GM21737 (cell line): ENCODE results near the gene BAG5.

Source experiments
- ATAC-seq: cut with Tn5 transposase; IDR thresholded peaks from one replicate; pipeline ENCODE4 v1.9.1; 2021; ENCODE audit warnings: mild to moderate bottlenecking, moderate library complexity; ENCODE audit not compliant: unreplicated experiment

Gene BAG5

DNA sequence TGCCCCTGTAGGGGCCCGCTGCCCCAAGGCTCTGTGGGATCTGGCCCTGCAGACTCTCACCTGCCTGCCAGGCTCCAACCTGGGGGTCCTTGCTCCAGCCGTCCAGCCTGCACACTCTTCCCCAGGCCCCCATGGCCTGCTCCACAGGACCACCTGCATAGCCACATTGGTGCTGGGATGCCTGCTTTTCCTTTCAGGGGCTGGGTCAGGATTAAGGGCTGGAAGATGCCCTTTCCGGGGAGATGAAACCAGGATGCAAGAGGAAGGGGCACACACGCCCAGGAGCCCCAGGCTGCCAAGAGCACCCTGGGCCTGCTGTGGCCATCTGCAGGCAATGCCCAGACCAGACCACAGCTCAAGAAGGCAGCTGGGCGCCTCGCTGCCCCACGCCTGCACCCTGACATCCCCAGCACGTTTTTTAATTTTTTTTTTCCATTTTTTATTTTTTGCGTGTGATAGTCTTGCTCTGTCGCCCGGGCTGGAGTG, 15.0 kb downstream of the BAG5 start:
- ATAC-seq = no peak

DNA sequence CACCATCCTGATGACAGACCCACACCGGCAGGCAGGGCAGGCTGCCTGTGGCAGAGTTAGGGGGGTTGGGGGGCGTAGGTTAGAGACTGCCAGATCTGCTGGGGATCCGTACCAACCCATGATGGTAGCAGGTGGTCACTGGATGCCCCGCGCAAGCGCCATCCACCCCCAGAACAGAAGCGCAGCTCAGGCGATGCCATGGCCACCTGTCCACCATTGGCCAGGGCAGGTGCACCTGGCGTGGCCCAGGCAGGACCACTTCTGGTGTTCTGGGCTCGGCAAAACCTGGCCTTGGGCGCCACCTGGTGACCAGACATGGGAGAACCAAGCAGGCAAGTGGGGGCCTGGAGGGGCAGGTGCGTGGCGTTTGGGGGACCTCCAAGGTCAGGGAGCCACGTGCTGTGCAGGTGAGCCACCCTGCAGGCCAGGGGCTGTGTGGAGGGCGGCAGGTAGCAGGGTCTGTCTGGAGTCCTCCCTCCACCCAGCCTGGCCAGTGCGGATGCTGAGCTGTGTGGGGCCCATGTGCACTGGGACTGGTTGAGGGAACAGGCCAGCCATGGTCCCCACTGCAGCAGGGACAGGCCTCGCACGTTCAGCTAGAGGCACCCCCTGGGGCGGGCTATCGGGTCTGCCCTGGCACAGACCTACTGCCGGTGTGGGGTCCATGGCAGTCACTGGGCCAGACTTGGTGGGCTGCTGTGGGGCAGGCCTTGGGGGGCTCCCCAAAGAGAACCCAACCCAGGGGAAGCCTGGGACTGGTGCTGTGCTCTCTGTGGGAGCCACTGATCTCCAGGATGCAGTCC, 15.6 kb downstream of the BAG5 start:
- ATAC-seq = no peak

DNA sequence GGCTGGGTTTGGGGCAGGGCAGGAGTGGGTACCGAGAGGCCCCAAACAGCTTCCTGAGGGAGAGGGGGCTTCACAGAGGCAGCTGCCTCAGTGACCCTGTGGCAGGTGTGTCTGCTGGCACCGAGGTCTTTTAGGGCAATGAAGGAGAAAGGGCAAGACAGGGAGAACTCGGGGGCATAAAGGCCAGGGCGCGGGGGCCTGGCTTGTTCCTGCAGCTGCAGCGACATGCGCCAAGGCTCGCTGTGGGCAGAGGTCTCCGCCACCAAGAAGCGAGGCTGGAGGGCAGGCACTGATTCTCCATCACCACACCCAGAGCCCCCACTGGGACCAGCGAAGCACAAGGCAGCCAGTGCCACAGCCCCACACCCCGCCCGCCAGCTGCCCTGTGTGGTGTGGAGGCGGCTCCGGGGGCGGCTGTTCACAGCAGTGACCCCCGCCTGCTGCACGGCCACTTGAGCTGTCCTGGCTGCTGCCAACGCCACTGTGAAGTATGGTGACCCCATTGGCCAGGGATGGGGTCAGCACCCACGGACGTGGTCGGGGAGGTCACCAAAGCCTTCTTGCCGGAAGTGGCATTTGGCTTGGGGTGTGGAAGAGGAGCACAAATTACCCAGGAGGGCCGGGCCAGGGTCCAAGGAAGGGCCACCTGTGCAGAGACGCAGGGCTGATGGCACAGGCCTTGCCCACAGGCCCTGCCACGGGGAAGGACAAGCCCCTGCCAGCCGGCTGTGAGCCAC, 16.4 kb downstream of the BAG5 start:
- no peak for ATAC-seq

DNA sequence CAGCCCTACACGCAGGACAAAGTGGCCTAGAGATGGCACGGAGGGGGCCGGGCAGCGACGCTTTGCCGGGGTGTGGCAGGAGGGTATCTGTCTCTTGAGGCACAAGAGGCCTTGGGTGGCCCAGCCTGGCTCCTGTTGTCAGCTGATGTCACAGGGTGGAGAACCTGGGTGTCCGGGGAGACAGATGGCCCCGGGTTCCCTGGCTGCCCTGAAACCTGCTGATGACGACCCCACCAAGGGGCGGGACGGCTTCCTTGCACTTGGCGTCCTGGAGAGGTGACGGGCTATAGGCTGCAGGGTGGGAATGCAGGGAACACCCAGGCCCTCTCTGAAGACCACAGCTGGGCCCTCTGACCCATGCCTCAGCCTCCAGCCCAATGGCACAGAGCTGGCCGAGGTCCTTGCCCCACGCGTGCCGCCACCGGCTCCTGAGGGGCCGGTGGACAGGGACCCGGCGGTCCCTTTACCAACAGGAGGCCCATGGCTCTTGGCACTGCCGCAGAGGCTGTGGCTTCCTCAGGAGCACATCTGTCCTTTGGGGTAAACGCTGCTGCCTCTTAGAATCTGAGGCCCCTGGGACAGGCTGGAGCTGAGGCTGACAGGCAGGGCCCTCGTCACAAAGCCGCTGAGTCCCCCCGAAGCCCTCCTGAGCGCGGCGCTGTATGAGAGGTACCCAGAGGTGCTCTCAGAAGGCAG, 17.1 kb downstream of the BAG5 start:
- ATAC-seq = no peak

DNA sequence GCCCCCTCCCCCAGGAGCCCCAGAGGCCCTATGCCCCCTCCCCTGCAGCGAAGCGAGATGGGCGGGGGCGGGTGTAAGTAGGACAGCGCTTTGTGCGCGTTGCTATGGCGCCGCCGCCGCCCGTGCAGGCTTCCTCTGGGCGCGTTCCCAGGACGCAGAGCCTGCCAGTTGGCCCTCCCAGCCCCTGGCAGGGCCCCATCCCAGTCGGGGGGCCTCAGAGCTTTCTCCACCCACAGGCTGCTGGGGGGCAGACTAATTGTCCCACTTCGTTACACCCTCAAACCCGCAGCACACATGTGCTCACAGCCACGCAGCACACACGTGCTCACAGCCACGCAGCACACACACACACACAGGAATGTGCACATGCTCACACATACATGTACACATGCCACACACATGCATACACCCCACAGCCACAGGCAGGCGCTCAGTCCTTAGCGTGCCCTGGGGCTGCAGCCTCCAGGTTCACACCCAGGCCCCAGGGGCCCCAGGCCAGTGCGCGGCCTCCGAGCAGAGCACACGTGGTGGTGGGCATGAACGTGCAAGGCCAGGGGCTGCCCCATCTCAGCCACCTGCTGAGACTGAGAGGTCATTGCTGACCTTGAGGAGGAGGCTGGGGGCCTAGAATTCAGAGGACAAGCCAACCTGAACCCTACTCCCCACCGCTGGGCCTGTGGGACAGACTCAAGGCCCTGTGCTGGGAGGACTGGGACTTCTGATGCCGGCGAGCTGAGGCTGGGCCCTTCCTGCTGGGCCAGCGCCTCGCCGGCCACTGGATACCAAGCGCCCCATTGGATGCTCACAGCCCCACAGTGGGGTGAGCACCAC, 17.9 kb downstream of the BAG5 start:
- ATAC-seq = no peak

DNA sequence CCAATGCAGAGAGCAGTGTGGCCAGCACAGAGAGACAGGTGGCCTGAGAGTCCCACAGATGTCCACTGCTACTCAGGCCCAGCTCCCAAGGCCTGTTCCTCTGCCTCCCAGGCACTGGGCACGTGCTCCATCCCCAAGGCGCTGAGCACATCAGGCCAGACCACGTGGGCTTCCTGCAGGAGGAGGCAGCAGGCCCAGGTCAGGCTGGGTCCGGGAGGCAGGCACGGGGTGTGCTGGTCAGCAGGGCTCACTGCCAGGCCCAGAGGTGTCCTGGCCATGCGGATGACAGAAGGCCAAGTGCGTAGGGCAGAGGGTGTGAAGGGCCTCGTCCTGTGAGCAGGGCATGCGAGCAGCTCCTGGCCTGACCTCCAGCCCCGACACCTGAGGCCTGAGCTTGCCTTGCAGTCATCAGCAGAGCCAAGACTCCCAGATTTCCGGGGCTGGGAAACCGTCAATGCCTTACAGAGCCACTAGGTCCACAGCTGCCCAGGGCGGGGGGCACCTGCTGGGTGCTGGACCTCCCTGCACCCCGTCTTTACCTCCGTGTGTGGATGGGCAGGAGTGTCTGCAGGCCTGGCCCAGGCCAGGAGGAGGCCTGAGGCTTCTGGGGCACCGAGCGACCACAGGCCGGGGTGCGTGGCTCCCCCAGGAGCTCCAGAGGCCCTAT, 18.6 kb downstream of the BAG5 start:
- no peak for ATAC-seq

DNA sequence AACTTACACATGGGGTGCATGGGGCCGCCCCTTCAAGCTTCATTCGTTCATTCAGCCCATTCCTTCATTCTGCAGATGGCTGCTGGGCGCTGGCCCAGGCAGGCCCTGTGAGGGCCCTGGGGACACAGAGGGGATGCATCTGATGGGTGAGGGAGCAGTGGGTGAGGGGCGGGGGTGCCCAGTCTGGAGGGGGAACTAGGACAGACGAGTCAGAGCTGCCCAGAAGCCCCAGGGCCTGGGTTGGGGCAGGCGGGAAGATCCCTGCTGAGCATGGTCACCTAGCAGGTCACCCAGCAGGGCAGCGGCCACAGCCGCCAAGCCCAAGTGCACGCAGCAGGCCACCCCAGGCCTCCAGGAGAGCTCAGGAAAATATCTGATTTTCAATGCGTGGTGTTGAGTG, 19.3 kb downstream of the BAG5 start:
- ATAC-seq = no peak

DNA sequence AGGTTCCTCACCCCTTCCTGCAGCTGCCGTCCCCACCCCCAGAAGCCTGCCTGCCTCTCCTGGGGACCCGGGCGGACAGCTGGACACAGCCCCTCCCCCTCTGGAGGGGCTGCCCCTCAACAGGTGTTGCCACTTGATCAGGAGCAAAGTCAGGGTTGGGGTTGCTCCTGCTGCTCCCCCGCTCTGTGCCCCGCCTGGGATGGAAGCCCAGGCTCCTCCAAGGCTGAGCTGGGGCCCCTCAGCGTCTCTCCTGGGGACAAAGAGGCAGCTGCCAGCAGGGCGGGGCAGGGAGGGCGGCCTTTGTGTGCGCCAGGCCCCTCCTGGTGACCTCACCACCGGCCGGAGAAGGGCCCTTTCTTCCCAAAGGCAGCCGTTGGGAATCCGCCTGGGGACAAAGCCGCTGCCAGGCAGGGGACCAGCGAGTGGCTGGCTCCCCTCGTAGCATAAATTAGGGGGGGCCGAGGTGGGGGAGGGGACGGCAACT, 19.8 kb downstream of the BAG5 start:
- no peak for ATAC-seq

DNA sequence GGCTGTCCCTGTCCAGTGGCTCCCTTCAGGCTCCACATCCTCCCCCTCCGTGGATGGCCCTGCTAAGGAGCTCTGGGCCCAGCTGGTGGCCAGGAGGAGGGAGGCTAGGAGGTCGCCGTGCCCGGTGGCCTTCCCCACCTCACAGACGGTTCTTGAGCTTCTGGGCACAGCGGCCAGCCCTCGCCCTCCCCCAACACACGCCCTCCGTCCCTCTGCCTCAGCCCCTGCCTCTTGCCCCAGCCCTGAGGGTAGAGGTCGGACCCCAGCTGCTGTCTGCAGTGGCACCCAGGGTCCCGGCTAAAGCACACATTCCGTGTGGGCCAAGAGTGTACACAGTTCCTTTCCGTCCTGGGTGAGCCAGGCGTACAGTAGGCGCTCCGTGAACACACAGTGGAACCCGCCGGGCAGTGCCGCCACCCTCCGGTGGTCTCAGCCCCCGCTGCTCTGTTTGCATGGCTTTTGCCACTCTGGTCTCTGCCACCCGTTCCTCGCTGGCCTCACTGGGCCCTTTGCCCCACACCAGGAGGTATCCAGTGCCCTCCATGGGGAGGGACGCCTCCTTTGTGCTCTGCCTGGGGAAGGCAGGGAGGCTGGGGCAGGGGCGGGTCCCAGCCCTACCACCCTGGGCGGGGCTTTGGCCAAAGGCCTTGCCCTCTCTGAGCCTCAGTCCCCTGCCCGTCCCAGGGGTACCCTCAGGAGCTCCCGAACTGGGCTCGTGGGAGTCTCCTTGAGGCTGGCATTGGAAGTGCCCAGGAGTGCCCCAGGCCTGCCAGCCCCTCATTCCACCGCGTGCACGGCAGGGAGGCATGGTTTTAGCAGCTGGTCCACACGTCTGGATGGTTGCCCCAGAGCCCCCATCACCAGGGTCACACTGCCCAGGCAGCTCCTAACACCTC, 20.5 kb downstream of the BAG5 start:
- ATAC-seq = no peak

DNA sequence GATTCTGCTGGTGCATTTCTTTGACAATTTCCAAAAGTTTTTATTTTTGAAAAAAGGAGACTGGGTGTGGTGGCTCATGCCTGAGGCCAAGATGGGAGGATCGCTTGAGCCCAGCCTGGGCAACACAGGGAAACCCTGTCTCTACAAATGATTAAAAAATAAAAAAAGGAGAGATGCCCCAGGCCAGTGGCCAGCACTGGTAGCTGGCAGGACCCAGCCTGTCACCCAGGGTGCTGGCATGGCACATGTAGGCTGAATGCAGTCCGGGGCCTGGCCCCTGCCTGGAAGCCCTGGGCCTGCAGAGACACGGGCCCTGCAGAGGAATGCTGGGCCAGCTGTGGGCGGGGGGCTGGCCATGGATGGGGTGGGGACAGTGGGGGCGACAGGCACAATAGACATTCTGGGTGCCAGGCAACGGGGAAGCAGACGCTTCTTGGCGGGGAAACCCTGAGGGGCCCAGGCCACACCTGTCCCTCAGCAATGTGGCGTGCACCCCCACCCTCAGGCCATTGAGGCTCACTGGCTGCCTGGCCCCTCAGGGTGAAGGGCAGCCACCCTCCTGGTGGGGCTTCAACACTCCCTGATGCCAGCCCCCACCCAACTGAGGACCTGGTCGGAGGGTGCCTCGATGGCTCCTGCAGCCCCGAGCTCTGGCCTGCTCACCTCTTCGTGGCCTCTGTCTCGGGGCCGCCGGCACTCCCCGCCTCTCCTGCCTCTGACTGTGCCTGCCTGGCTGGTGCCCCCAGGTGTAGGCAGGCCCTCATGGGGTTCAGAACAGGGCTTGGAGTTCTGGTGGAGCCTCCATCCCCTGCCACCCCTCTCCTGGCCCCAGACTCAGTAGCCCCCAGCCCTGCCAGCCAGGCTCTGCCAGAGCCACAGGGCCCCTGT, 21.4 kb downstream of the BAG5 start:
- ATAC-seq = no peak

DNA sequence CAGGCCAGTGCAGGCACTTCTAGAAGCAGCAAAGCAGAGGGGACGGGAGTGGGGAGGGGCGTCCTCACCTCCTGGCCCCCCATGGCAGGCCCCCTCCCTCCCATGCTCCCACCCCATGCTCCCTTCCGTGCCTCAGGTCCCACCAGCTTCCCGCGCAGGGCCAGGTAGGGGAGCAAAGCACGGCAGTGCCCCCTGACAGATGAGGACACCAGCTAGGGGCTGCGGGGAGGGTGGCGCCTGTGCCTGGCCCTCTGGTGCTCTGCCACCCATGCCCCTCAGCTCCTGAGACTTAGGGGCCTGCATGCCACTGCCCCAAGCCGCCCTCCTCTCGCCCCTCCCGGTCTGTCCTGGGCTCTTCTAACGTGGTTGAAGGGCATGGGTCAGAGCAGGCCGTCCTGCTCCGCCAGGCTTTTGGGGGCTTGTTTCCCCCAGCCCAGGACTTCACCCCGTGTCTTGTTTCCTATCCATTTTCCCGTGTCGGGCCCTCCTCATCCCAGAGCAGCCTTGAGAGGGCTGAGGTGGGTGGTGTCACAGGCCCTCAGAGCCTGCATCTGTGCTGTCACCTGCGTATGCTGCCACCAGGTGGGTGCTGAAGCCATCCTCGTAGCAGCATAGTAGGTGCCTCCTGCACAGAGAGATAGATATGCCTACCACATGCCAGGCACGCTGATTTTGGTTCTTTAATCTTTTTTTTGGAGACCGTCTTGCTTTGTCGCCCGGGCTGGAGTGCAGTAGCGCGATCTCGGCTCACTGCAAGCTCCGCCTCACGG, 23.2 kb downstream of the BAG5 start:
- no peak for ATAC-seq

DNA sequence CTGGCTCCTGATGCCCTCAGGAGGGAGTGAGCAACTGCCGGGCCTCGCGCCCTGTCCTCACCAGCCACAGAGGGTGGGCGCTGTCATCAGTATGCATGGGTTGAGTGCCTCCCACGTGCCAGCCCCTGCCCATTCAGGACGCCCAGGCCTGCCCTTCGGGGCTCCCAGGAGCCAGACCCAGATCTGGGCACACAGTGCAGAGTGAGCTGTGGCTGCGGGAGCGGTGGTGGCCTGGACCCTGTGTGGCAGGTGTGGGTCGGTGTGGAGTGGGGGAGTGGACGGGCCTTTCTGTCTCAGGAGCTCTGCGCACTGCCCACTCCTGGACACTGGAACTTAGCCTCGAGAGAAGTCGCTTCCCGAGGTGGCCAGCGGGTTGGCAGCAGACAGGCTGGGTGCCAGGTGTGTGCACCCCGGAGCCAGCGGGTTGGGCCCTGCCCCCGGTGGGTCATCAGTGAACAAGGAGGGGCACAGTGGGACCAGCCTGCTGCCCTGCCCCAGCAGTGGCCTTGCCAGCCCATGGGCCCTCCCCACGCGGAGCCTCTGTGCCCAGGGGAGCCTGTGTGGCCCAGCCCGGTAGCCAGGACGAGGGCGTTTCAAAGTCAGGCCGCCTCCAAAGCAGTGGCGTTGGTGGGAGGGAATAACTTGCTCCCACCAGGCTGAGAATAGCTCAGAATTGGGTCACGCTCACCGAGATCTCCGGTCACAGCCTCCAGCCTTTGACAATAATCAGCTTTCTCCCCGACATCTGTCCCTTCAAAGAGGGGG, 24.0 kb downstream of the BAG5 start:
- no peak for ATAC-seq

DNA sequence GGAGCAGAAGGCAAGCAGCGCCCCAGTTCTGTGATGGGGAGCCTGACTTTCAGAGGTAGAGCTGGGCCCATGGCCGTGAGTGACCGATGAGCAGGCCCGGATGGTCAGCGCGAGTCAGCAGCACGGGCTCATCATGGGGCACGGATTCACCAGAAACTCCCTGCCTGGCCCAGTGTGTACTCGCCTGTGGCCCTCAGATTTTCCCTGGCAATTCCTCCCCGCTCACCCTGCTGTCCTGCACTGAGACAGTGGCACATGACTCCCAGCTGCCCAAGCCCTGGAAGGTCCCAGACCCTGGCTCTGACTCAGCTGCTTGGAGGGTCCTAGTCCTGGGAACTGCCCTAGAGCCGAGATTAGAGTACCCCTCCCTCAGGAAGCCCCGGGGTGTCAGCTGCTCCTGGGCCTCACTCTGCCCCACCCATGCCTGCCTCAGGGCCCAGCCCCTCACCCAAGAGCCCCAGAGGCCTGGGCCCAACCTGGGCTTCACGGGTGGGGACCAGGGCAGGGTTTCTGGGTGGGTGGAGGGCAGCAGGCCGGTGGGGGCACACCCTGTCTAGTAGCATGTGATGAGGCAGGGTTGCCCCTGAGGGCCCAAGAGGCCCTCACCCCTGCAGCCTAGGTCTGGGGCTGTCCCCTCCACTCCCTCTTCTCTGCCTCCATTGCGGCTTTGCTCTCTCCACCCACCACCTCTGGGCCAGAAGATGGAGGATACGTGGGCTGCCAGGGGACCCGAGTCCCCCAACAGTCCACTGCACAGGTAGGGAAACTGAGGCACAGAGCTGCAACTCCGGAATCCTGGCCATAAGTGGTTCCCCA, 25.1 kb downstream of the BAG5 start:
- ATAC-seq = no peak

DNA sequence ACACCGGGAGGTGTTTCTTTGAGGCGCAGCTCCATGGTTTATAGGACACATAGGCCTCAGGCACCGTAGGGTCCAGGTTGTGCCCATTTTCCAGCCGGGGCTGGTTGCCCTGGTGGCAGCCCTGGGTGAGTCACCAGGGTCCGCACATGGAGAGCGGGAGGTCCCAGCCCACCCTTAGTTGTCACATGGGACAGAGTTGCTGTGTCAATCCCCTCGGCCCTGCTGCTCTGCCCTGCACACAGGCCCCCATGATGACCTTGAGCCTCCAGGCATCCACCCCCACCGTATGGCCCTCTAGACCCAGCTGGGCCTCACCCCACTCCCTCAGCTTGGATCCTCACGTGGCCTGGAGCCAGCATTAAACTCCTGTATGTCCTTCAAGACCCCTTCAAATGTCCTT, 25.8 kb downstream of the BAG5 start:
- no peak for ATAC-seq

DNA sequence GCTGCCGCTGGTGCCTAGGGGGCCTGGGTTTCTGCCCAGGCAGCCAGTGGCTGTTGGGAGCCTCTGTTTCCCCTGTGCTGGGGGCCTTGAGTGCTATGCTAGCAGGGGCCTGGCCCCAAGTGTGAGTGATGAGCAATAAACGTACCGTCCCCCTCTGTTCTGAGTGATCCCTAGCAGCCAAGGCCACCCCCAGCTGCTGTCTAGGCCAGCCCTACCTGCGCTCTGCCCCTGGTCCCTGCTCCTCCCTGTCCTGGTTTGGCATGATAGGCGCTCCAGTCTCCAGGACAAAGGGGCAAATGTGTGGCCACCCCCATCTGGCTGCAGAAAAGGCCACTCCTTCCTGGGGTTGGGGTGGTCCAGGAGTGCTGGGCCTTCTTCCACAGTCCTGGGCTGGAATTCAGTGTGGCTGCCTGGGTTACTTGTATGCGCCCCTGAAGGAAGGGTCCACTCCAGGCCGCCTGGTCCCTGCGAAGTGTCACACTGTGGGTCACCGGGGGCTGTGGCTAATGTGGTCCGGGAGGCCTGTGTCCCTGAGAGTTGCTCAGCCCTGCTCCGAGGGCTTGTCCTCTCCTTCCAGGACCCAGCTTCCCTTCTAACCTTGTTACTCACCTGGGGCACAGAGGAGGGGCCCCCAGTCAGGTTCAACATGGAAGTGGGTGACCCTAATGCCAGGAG, 26.4 kb downstream of the BAG5 start:
- ATAC-seq = no peak
